Nasal cavity respiratory epithelium epithelial cell of viscerocranial mucosa (primary cell): ENCODE measurements around the gene ZBTB3. TPM values are rescaled to one million over a fixed set of nuclear protein-coding genes. Genes with fewer than 3 reads are reported as not detected.

ENCODE experiments used
- total RNA-seq: library from RNA; depleted of rRNA; stranded (reverse); fragments of >200 nt; gene quantifications from 2 replicates; pipeline ENCODE4 v1.2.3, GENCODE V29; 2014

ZBTB3 gene
- total RNA-seq: 9.2 and 13.0 TPM in 2 replicates

DNA sequence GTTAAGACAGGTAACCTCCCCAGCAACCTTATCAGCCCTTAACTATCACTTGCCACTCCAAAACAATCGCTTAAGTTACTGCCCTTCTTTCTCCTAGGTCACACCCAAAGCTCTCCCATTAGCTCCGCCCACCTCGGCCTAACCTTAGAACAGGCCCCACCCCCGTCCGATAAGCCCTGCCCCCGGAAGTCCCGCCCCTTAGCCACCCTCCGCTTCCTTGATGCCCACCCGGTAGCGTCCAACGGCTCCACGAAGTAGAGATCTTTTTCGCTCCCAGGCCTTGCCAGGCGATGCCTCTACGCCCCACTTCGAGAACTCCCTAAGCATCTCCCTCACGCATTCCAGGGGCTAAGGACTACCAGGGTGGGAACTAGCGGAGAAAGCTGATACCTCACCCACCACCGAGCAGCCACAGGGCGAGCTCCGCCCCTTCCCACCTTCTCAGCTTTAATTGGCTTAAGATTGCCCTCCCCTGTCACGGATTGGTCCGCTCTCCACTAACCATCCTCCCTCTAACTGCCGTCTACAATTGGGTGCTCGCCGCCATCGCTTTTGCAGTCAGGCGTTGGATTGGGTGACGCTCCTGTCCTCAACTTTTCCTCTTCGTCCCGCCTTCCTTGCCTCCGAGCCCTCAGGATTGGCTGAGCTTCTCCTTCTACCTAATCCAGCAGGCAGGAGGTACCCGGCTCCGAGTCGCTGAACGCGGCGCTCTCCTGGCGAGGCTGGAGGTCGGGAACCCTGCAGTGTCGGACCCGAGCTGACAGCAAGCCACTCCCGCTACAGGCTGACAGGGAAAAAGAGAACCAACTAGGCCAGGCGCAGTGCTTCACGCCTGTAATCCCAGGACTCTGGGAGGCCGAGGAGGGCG is at the start of gene ZBTB3:
TSS of gene ZBTB3 (minus strand) at position 425 of the 868 bp plus-strand sequence. CDS start 496 bp downstream, outside the sequence.

DNA sequence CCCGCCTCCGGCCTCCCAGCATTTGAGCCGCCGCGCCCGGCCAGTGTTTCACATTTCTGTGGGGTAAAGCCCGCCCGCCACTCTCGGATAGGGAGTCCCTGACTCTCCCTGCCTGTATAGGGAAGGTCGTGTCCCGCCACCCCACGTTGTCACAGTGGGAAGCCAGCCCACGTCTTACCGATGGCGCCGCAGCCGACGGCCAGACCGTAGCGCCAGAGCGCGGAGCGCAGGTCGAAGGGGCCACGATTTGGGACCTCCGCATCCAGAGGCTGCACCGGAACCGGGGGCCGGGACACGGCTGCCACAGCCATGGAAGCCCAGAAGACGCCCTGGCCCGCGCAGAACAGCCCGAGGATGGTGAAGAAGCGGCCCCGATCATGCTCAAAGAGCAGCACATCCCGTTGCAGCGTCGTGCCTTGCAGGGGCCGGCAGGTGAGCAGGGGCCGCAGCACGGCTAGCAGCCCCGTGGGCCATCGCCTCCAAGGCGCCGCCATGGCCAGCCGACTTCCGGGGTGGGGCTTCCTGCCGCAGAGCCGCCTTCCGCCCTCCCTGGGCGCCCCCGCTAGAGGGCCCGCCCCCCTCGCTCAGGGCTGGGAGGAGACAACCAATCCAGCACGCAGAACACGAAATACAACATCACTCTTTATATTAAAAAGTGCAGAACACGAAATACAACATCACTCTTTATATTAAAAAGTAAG is 37.7 kb upstream of the ZBTB3 start, which contains the start of gene TMEM223:
TSS of gene TMEM223 (minus strand) at position 506 of the 701 bp plus-strand sequence. CDS start at position 494, 12 bp downstream.

GRCh38 chr11:62787005-62787759 is 33.2 kb upstream of the ZBTB3 start, which contains the start of gene TMEM179B:
TSS of gene TMEM179B (plus strand) at chr11:62787402. CDS start at chr11:62787432, 30 bp downstream.

GRCh38 chr11:62771144-62772021 is 17.4 kb upstream of the ZBTB3 start, which contains the start of gene TAF6L:
TSS of gene TAF6L (plus strand) at chr11:62771396. CDS start at chr11:62775784, 4,388 bp downstream.

GRCh38 chr11:62728171-62728988 is 25.6 kb downstream of the ZBTB3 start, which contains the start of gene TTC9C:
TSS of gene TTC9C (plus strand) at chr11:62728486. CDS start at chr11:62728849, 363 bp downstream.

DNA sequence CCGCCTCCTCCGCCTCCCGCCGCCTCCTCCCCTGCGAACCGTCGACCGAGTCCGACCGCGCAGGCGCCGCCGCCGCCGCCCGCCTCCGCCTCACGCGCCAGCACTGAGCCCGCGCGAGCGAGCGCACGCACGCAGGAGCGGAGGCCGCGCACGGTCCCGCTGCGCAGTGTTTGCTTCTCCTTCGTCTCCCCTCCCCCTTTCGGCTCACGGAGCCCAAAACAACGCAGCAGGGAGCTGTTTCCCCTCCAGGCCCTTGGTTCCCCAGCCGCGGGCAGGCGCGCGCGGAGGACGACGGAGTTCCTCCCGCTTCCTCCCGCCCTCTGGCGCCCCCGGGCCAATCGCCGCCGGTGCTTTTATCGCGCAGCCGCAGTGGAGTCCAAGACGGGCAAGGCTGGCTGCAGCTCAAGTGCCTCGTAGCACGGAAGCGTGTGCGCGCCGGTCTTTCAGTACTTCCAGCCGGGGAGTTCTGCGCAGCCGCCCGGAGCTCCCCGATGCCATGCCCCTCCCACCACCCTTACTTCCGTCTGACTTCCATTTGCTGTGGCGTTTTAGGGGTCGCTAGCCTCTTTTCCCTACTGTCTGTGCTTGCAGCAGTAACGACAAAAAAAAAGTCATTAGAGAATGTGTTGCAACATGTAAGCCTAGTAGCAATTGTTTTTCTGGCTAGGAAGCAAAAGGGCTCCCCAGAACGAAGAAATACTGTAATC is 26.6 kb downstream of the ZBTB3 start, which contains the start of gene HNRNPUL2:
TSS of gene HNRNPUL2 (minus strand) at position 293 of the 707 bp plus-strand sequence. CDS start 301 bp downstream, outside the sequence.

DNA sequence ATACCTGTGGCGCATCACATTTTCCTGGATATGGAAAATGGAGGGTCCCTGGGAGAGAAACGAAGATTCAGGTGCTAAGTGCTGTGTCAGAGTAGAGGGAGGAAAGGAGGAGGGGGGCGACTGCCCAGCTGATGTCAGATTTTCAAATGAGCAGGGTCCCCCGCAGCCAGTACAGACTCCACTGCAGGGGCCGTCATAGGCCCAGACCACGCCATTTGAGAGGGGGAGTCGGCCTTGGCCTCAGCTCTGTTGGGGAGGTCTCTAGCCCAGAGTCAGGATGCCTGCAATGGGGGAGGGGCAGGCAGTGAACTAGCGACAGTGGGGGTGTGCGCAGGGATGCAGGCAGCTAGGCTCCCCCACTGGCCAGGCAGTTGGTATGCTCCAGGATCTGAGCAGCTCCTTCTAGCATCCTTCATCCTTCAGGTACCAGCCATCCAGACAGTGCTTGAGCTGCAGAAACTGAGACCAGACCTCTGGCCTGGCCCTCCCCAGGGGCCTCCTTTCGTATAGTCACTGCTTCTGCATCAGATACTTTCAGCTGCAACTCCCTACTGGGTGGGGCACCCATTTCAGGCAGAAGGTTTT is 46.6 kb downstream of the ZBTB3 start, which contains the start of the genes BSCL2 and GNG3:
TSS of gene BSCL2 (minus strand) at position 148 of the 585 bp plus-strand sequence. CDS start 229 bp downstream, outside the sequence.
TSS of gene GNG3 (plus strand) at position 400 of the 585 bp plus-strand sequence. CDS start 620 bp downstream, outside the sequence.

Other genes starting within 250 kb of the ZBTB3 start
- 265 and 856 TPM in 2 replicates for gene AHNAK, start 207.4 kb downstream of the ZBTB3 start, total RNA-seq
- gene EEF1G, start 180.3 kb downstream of the ZBTB3 start, total RNA-seq: 1,482 and 1,970 TPM in 2 replicates
- gene TUT1, start 162.6 kb downstream of the ZBTB3 start, total RNA-seq: 9.1 and 11.3 TPM in 2 replicates
- 183 and 215 TPM in 2 replicates for gene MTA2, start 152.3 kb downstream of the ZBTB3 start, total RNA-seq
- gene EML3, start 141.4 kb downstream of the ZBTB3 start, total RNA-seq: 7.9 and 16.2 TPM in 2 replicates
- gene ROM1, start 140.9 kb downstream of the ZBTB3 start, total RNA-seq: 1.7 and 1.9 TPM in 2 replicates
- 24.9 and 33.7 TPM in 2 replicates for gene B3GAT3, start 132.2 kb downstream of the ZBTB3 start, total RNA-seq
- gene GANAB, start 107.5 kb downstream of the ZBTB3 start, total RNA-seq: 195 and 220 TPM in 2 replicates
- 23.6 and 29.2 TPM in 2 replicates for gene INTS5, start 100.9 kb downstream of the ZBTB3 start, total RNA-seq
- 21.0 and 61.2 TPM in 2 replicates for gene C11orf98, start 89.0 kb downstream of the ZBTB3 start, total RNA-seq
- gene CSKMT, start 88.8 kb downstream of the ZBTB3 start, total RNA-seq: 5.1 and 14.0 TPM in 2 replicates
- 10.8 and 22.6 TPM in 2 replicates for gene UQCC3, start 82.5 kb downstream of the ZBTB3 start, total RNA-seq
- 1.4 and 1.9 TPM in 2 replicates for gene LBHD1, start 81.9 kb downstream of the ZBTB3 start, total RNA-seq
- 139 and 221 TPM in 2 replicates for gene UBXN1, start 75.1 kb downstream of the ZBTB3 start, total RNA-seq
- 0.14 and 1.4 TPM in 2 replicates for gene LRRN4CL, start 64.6 kb downstream of the ZBTB3 start, total RNA-seq
- gene BSCL2, start 46.7 kb downstream of the ZBTB3 start, total RNA-seq: 18.1 and 22.0 TPM in 2 replicates
- not detected in 2 replicates for gene GNG3, start 46.5 kb downstream of the ZBTB3 start, total RNA-seq
- 11.6 and 20.6 TPM in 2 replicates for gene HNRNPUL2, start 26.7 kb downstream of the ZBTB3 start, total RNA-seq
- gene TTC9C, start 25.7 kb downstream of the ZBTB3 start, total RNA-seq: 18.1 and 31.4 TPM in 2 replicates
- gene POLR2G, start 7.4 kb upstream of the ZBTB3 start, total RNA-seq: 55.4 and 87.8 TPM in 2 replicates
- gene TAF6L, start 17.2 kb upstream of the ZBTB3 start, total RNA-seq: 19.1 and 21.2 TPM in 2 replicates
- 24.3 and 35.5 TPM in 2 replicates for gene TMEM179B, start 33.2 kb upstream of the ZBTB3 start, total RNA-seq
- gene TMEM223, start 37.8 kb upstream of the ZBTB3 start, total RNA-seq: 10.5 and 17.1 TPM in 2 replicates
- 14.0 and 37.4 TPM in 2 replicates for gene NXF1, start 51.3 kb upstream of the ZBTB3 start, total RNA-seq
- 29.7 and 47.2 TPM in 2 replicates for gene STX5, start 77.9 kb upstream of the ZBTB3 start, total RNA-seq
- gene TEX54, start 78.7 kb upstream of the ZBTB3 start, total RNA-seq: not detected in 2 replicates
- 68.5 and 89.2 TPM in 2 replicates for gene WDR74, start 85.4 kb upstream of the ZBTB3 start, total RNA-seq
- gene SLC3A2, start 126.7 kb upstream of the ZBTB3 start, total RNA-seq: 692 and 1,787 TPM in 2 replicates
- not detected in 2 replicates for gene CHRM1, start 167.2 kb upstream of the ZBTB3 start, total RNA-seq
- gene SLC22A6, start 230.8 kb upstream of the ZBTB3 start, total RNA-seq: not detected in 2 replicates